ENCODE measurements around the gene KCNK18. TPM values are rescaled to one million over a fixed set of nuclear protein-coding genes. Genes with fewer than 3 reads are reported as not detected.

Gene KCNK18
- total RNA-seq, 1 donor from 2014 or later, result not detected

GRCh38 chr10:117188371-117188770 is 8.9 kb upstream of the KCNK18 start:
- Histone ChIP-seq H3K9me3 (ENCODE audit: insufficient read depth, low read depth, low read length) (no peaks in the 10 kb centered on the region), H3K4me3 (ENCODE audit: insufficient read depth, low read depth, low read length) (no peak overlapping the region), H3K4me1 (ENCODE audit: insufficient read depth, low read length) (peaks cover 7% of the 10 kb centered on the region), H3K79me2 (ENCODE audit: insufficient read depth, low read length) (no peaks in the 10 kb centered on the region), H3K27ac (ENCODE audit: low read depth, low read length) (no peak overlapping the region), H3K4me2 (ENCODE audit: low read length) (no peak overlapping the region), H3K36me3 (ENCODE audit: insufficient read depth, low read length) (no peaks in the 10 kb centered on the region), H2AFZ (ENCODE audit: low read depth, low read length) (no peak overlapping the region), H4K20me1 (ENCODE audit: insufficient read depth, low read length) (no peaks in the 10 kb centered on the region), H3K9ac (ENCODE audit: low read length) (no peak overlapping the region), H3K27me3 (ENCODE audit: insufficient read depth, low read length) (no peaks in the 10 kb centered on the region)
- peaks cover 12% of the 10 kb centered on the region for H3K27me3 Mint-ChIP-seq (ENCODE audit: low read depth, unreplicated experiment)
- H3K9me3 Mint-ChIP-seq (ENCODE audit: unreplicated experiment), result no peaks in the 10 kb centered on the region
- H3K27ac Mint-ChIP-seq (ENCODE audit: unreplicated experiment), result no peak overlapping the region
- no peak overlapping the region for H3K4me3 Mint-ChIP-seq (ENCODE audit: unreplicated experiment)
- H3K4me1 Mint-ChIP-seq (ENCODE audit: low read depth, unreplicated experiment), result peaks cover 7% of the 10 kb centered on the region
- TF ChIP-seq CTCF (IDR thresholded peaks at IDR 0.05; ENCODE audit: insufficient read depth, low read depth, low read length) (no peak), EZH2 (IDR thresholded peaks at IDR 0.05; ENCODE audit: insufficient read depth, low read length) (no peak)
- FAIRE-seq (peak; percentile 54), DNase-seq (ENCODE audit: low read depth) (no peak)
- H3K36me3 Mint-ChIP-seq (ENCODE audit: low read depth, unreplicated experiment), result no peaks in the 10 kb centered on the region

GRCh38 chr10:117189557-117189956 is 7.7 kb upstream of the KCNK18 start:
- Mint-ChIP-seq H3K4me1 (ENCODE audit: low read depth, unreplicated experiment) (peaks cover 7% of the 10 kb centered on the region), H3K9me3 (ENCODE audit: unreplicated experiment) (no peaks in the 10 kb centered on the region), H3K27me3 (ENCODE audit: low read depth, unreplicated experiment) (peaks cover 9% of the 10 kb centered on the region), H3K27ac (ENCODE audit: unreplicated experiment) (no peak overlapping the region), H3K4me3 (ENCODE audit: unreplicated experiment) (no peak overlapping the region), H3K36me3 (ENCODE audit: low read depth, unreplicated experiment) (no peaks in the 10 kb centered on the region)
- Histone ChIP-seq H2AFZ (ENCODE audit: low read depth, low read length) (no peak overlapping the region), H3K4me3 (ENCODE audit: insufficient read depth, low read depth, low read length) (no peak overlapping the region), H3K79me2 (ENCODE audit: insufficient read depth, low read length) (no peaks in the 10 kb centered on the region), H4K20me1 (ENCODE audit: insufficient read depth, low read length) (no peaks in the 10 kb centered on the region), H3K36me3 (ENCODE audit: insufficient read depth, low read length) (no peaks in the 10 kb centered on the region), H3K9ac (ENCODE audit: low read length) (no peak overlapping the region), H3K27me3 (ENCODE audit: insufficient read depth, low read length) (no peaks in the 10 kb centered on the region), H3K9me3 (ENCODE audit: insufficient read depth, low read depth, low read length) (no peaks in the 10 kb centered on the region), H3K27ac (ENCODE audit: low read depth, low read length) (no peak overlapping the region), H3K4me1 (ENCODE audit: insufficient read depth, low read length) (peaks cover 7% of the 10 kb centered on the region), H3K4me2 (ENCODE audit: low read length) (no peak overlapping the region)
- no peak for TF ChIP-seq CTCF (IDR thresholded peaks at IDR 0.05; ENCODE audit: insufficient read depth, low read depth, low read length)
- no peak for TF ChIP-seq EZH2 (IDR thresholded peaks at IDR 0.05; ENCODE audit: insufficient read depth, low read length)
- DNase-seq (ENCODE audit: low read depth) (no peak), FAIRE-seq (no peak)

GRCh38 chr10:117198088-117198487 is 799 bp downstream of the KCNK18 start:
- Histone ChIP-seq H3K4me2 (ENCODE audit: low read length) (no peak overlapping the region), H4K20me1 (ENCODE audit: insufficient read depth, low read length) (no peaks in the 10 kb centered on the region), H2AFZ (ENCODE audit: low read depth, low read length) (no peak overlapping the region), H3K27ac (ENCODE audit: low read depth, low read length) (no peak overlapping the region), H3K79me2 (ENCODE audit: insufficient read depth, low read length) (no peaks in the 10 kb centered on the region), H3K4me3 (ENCODE audit: insufficient read depth, low read depth, low read length) (no peak overlapping the region), H3K27me3 (ENCODE audit: insufficient read depth, low read length) (peaks cover 2% of the 10 kb centered on the region), H3K36me3 (ENCODE audit: insufficient read depth, low read length) (no peaks in the 10 kb centered on the region), H3K9me3 (ENCODE audit: insufficient read depth, low read depth, low read length) (no peaks in the 10 kb centered on the region), H3K4me1 (ENCODE audit: insufficient read depth, low read length) (no peaks in the 10 kb centered on the region), H3K9ac (ENCODE audit: low read length) (no peak overlapping the region)
- TF ChIP-seq EZH2 (IDR thresholded peaks at IDR 0.05; ENCODE audit: insufficient read depth, low read length), result no peak
- TF ChIP-seq CTCF (IDR thresholded peaks at IDR 0.05; ENCODE audit: insufficient read depth, low read depth, low read length), result no peak
- Mint-ChIP-seq H3K27me3 (ENCODE audit: low read depth, unreplicated experiment) (peaks cover 20% of the 10 kb centered on the region), H3K4me1 (ENCODE audit: low read depth, unreplicated experiment) (no peaks in the 10 kb centered on the region), H3K36me3 (ENCODE audit: low read depth, unreplicated experiment) (no peaks in the 10 kb centered on the region), H3K27ac (ENCODE audit: unreplicated experiment) (no peak overlapping the region), H3K9me3 (ENCODE audit: unreplicated experiment) (no peaks in the 10 kb centered on the region), H3K4me3 (ENCODE audit: unreplicated experiment) (no peak overlapping the region)
- DNase-seq (ENCODE audit: low read depth) (no peak), FAIRE-seq (no peak)

Measured in astrocyte (in vitro differentiated cells and primary cell).